Testis (tissue), 2 donors: ENCODE results near the gene CCDC70.

Experiments
- POLR2A ChIP-seq: fragments of 450-650 bp; IDR thresholded peaks from one replicate; pipeline ENCODE4 v1.6.1; 2017; ENCODE audit warnings: antibody characterized with exemption, mild to moderate bottlenecking, moderate library complexity
- TF ChIP-seq, protein P1 (sequence below), 3 experiments: fragments of 450-650 bp in 2 of 3; fragments of 200-600 bp in 1 of 3; sonication (generic) in 1 of 3; IDR thresholded peaks; one replicate each; pipeline ENCODE4 v1.5.1; 2016 to 2019; ENCODE audit warnings: antibody characterized with exemption in 3 of 3, mild to moderate bottlenecking in 2 of 3, moderate library complexity in 1 of 3

DNA sequence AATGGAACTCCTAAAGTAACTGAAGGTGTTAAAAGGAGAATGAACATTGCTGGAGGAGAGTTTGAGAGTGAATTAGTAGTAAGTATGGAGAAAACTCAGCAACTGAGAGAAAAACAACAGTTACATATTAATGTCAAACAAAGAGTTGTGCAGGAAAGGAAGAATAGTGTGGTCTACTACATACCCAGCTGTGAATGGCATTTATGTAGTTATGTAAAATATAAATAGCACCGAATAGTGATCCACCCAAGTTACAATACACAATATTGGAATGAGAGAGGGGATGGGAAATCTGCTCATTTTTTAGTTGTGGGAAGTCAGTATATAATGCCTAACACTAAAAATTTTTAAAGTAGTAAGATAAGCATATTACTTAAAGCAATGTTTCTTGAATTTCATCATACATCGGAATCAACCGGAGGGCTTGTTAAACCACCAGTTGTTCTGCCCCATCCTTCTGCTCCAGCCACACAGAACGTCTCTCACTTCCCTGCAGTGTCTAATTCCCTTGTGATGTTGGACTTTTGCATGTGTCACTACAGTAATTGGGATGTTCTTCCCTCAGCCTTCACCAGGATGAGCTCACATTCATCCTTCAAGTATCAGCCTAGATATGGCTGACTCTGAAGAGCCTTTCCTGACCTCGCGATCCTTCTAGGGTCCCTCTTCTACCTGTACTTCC is 11.5 kb downstream of the CCDC70 start:
- no peak for TF ChIP-seq POLR2A
- TF ChIP-seq, protein P1, sequence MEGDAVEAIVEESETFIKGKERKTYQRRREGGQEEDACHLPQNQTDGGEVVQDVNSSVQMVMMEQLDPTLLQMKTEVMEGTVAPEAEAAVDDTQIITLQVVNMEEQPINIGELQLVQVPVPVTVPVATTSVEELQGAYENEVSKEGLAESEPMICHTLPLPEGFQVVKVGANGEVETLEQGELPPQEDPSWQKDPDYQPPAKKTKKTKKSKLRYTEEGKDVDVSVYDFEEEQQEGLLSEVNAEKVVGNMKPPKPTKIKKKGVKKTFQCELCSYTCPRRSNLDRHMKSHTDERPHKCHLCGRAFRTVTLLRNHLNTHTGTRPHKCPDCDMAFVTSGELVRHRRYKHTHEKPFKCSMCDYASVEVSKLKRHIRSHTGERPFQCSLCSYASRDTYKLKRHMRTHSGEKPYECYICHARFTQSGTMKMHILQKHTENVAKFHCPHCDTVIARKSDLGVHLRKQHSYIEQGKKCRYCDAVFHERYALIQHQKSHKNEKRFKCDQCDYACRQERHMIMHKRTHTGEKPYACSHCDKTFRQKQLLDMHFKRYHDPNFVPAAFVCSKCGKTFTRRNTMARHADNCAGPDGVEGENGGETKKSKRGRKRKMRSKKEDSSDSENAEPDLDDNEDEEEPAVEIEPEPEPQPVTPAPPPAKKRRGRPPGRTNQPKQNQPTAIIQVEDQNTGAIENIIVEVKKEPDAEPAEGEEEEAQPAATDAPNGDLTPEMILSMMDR (IDR thresholded peaks at IDR 0.05): no peak
